ENCODE data around the gene FAM13C. TPM values are rescaled to one million over a fixed set of nuclear protein-coding genes. Genes with fewer than 3 reads are reported as not detected.
A peak's percentile ranks its signal among the peaks of the same experiment; 100 is the strongest.

The FAM13C gene
- total and polyA plus RNA-seq, 2 of the 13 experiments (the other 11 are each of a cell fraction or from before 2014, with no cell fraction given), result 0.07 to 0.26 TPM

DNA sequence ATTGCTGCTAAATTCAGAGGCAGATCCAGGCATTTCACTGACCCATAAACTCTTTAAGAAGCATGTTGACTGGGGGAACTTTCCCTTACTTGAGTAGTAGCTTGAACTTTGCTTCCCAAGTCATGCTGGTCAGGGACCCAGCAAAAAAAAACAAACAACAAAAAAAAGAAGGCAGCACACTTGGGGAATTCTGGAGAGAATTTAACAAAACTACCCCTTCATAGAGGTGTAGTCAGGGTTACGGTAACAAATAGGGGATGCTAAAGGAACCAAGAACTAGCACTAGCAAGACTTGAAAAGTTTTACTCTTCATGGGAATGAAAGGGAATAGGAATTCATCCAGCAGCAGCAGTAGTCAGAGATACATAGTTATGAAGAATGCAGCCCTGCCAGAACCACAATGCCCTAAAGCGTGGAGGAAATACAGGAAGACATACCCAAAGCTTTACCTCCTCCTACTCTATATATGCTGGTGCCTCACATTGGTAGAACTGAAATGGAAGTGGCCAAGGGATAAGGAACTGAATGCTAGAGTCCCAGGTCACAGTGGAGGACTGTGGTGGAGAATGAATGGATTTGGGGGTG, 118.6 kb downstream of the FAM13C start (continued):
- TF ChIP-seq, protein P1, sequence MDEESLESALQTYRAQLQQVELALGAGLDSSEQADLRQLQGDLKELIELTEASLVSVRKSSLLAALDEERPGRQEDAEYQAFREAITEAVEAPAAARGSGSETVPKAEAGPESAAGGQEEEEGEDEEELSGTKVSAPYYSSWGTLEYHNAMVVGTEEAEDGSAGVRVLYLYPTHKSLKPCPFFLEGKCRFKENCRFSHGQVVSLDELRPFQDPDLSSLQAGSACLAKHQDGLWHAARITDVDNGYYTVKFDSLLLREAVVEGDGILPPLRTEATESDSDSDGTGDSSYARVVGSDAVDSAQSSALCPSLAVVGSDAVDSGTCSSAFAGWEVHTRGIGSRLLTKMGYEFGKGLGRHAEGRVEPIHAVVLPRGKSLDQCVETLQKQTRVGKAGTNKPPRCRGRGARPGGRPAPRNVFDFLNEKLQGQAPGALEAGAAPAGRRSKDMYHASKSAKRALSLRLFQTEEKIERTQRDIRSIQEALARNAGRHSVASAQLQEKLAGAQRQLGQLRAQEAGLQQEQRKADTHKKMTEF (CRISPR knock-in tag; IDR thresholded peaks at IDR 0.05), result no peak
- no peak for TF ChIP-seq ZNF616 (CRISPR knock-in tag; IDR thresholded peaks at IDR 0.05; ENCODE audit: low read depth)

DNA sequence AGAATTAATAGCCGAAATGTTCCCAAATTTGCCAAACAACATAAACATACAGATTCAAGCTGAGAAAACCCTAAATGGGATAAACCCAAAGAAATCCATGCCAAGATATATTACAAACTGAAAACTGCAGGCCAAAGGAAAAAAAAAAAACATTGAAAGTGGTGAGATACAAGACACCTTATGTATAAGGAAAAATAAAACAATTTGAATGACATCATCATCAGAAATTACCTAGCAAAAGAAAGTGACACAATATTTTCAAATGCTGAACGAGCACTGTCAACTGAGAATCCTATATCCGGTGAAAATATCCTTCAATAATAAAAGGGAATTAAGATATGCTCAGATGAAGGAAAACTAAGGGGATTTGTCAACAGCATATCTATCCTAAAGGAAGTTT, 119.4 kb downstream of the FAM13C start:
- ATAC-seq (no peak), DNase-seq (ENCODE audit: low spot score) (no peak), FAIRE-seq (no peak)
- Histone ChIP-seq H3K9me3 (ENCODE audit: low read length) (no peaks in the 10 kb centered on the region), H3K79me2 (ENCODE audit: insufficient read depth, low read length) (peaks cover under 1% of the 10 kb centered on the region), H3K27me3 (ENCODE audit: control insufficient read depth in 1 of 2, insufficient read depth in 2 of 2, low read length in 2 of 2) (no peaks in the 10 kb centered on the region), H3K36me3 (replicated peaks in 1 of 2; ENCODE audit: control insufficient read depth in 1 of 2, insufficient read depth in 2 of 2, low read length in 2 of 2) (peaks cover 18 to 78% of the 10 kb centered on the region in 2 experiments), H3K4me2 (ENCODE audit: low read depth, low read length) (no peak overlapping the region), H4K20me1 (ENCODE audit: insufficient read depth, low read length) (no peaks in the 10 kb centered on the region; the same call in 1 of the 2 replicates), H3K4me1 (ENCODE audit: insufficient read depth, low read length) (no peaks in the 10 kb centered on the region), H3K27ac (ENCODE audit: extremely low read length, insufficient read depth, low read length) (no peak overlapping the region), H3K9ac (ENCODE audit: insufficient read depth, low read depth, low read length) (no peak overlapping the region), H3K4me3 (replicated peaks in 1 of 3; ENCODE audit: insufficient read depth in 1 of 3, low read depth in 2 of 3, low read length in 3 of 3) (no peak overlapping the region), H2AFZ (ENCODE audit: low read length) (no peak overlapping the region)
- CTCF ChIA-PET (ENCODE audit: low intra/inter-chr PET ratio, low total read pairs), result no interaction called here
- TF ChIP-seq ATF7 (IDR thresholded peaks at IDR 0.05) (peak; percentile 95), ATF7 (CRISPR knock-in tag; IDR thresholded peaks at IDR 0.05) (no peak), AGO2 (optimal IDR thresholded peaks at IDR 0.05; ENCODE audit: low read depth, low read length) (peak; percentile 40)
- TF ChIP-seq, protein P2, sequence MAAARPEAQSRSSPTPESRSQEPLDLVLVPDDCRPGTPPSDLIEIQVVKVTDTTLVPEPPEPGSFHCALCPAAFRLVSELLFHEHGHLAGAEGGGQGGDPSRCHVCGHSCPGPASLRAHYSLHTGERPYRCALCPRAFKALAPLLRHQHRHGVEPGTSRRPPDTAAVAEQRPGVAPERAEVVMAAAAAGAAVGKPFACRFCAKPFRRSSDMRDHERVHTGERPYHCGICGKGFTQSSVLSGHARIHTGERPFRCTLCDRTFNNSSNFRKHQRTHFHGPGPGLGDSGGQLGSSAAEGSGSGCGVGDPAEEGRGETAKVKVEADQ (CRISPR knock-in tag; IDR thresholded peaks at IDR 0.05; ENCODE audit: borderline replicate concordance), result no peak
- in situ Hi-C loops (cut with HindIII; ENCODE audit: extremely low pct_ligation_motif_present, low pct_unique_long_range_greater_than_20kb), result no loop called here
- 97% methylated on average over 3 of the region's 3 CpGs for WGBS (ENCODE audit: low lambda C conversion rate)
- intact Hi-C loops (cut with micrococcal nuclease; ENCODE audit: unreplicated experiment), result loop anchor here (5.0 to 10.0 kb wide), 4 partner anchors 224 to 582 kb away; no protein-coding TSS in a partner anchor
- POLR2A ChIA-PET, result no interaction called here
- BruUV-seq (replicated peaks), result TSS peak; percentile 4

Data from HepG2 (cell line).